ENCODE results near the gene BACE1-AS. TPM values are rescaled to one million over a fixed set of nuclear protein-coding genes. Genes with fewer than 3 reads are reported as not detected.

Gene BACE1-AS
- total RNA-seq, 1 donor from 2014 or later = 6.8 TPM

DNA sequence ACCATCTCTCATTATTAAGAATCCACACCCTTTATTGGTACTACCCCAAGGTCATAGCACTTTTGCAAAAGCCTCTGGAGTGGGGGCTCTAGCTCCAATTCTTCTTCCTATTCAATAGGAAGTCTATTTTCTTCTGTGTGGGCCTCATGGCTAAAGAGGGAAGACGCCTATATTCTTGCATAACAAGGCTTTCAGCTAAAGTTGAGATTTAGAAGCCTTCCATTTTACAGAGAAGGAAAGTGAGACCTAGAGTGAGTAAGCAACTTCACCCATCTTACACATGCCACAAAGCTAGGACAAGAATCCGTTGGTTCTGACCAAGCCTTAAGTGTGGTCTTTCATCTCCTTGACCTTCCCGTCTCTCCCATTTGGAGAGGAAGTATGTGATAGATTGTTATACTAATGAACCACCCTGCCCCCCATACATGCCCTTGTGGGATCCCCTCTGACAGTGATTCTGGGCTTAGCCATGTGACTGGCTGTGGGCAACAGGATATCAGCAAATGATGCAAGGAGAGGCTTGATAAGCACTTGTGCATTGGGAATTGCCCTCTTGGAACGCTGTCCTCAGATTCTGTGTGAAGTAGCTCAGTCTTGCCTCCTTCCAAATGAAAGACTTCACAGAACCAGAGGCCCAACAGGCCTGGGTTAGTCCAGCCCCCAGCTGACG, 12.6 kb downstream of the BACE1-AS start:
- no peak for DNase-seq (ENCODE audit: low read depth)
- Histone ChIP-seq H3K79me2 (ENCODE audit: insufficient read depth, low read length) (no peaks in the 10 kb centered on the region), H2AFZ (ENCODE audit: low read depth, low read length) (no peak overlapping the region), H3K4me3 (ENCODE audit: insufficient read depth, low read depth, low read length) (no peak overlapping the region), H3K4me2 (ENCODE audit: low read length) (no peak overlapping the region), H3K4me1 (ENCODE audit: insufficient read depth, low read length) (peaks cover 15% of the 10 kb centered on the region), H3K27ac (ENCODE audit: low read depth, low read length) (no peak overlapping the region), H3K9ac (ENCODE audit: low read length) (no peak overlapping the region), H3K27me3 (ENCODE audit: insufficient read depth, low read length) (no peaks in the 10 kb centered on the region), H3K36me3 (ENCODE audit: insufficient read depth, low read length) (no peaks in the 10 kb centered on the region), H3K9me3 (ENCODE audit: insufficient read depth, low read depth, low read length) (no peaks in the 10 kb centered on the region), H4K20me1 (ENCODE audit: insufficient read depth, low read length) (peaks cover 39% of the 10 kb centered on the region)
- Mint-ChIP-seq H3K4me3 (ENCODE audit: unreplicated experiment) (no peak overlapping the region), H3K27ac (ENCODE audit: unreplicated experiment) (no peak overlapping the region), H3K27me3 (ENCODE audit: low read depth, unreplicated experiment) (no peaks in the 10 kb centered on the region), H3K9me3 (ENCODE audit: unreplicated experiment) (no peaks in the 10 kb centered on the region), H3K4me1 (ENCODE audit: low read depth, unreplicated experiment) (peaks cover 18% of the 10 kb centered on the region), H3K36me3 (ENCODE audit: low read depth, unreplicated experiment) (peaks cover 10% of the 10 kb centered on the region)
- TF ChIP-seq, protein P1, sequence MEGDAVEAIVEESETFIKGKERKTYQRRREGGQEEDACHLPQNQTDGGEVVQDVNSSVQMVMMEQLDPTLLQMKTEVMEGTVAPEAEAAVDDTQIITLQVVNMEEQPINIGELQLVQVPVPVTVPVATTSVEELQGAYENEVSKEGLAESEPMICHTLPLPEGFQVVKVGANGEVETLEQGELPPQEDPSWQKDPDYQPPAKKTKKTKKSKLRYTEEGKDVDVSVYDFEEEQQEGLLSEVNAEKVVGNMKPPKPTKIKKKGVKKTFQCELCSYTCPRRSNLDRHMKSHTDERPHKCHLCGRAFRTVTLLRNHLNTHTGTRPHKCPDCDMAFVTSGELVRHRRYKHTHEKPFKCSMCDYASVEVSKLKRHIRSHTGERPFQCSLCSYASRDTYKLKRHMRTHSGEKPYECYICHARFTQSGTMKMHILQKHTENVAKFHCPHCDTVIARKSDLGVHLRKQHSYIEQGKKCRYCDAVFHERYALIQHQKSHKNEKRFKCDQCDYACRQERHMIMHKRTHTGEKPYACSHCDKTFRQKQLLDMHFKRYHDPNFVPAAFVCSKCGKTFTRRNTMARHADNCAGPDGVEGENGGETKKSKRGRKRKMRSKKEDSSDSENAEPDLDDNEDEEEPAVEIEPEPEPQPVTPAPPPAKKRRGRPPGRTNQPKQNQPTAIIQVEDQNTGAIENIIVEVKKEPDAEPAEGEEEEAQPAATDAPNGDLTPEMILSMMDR (IDR thresholded peaks at IDR 0.05; ENCODE audit: insufficient read depth, low read depth, low read length) = no peak
- TF ChIP-seq EZH2 (IDR thresholded peaks at IDR 0.05; ENCODE audit: insufficient read depth, low read length) = no peak
- no peak for FAIRE-seq

DNA sequence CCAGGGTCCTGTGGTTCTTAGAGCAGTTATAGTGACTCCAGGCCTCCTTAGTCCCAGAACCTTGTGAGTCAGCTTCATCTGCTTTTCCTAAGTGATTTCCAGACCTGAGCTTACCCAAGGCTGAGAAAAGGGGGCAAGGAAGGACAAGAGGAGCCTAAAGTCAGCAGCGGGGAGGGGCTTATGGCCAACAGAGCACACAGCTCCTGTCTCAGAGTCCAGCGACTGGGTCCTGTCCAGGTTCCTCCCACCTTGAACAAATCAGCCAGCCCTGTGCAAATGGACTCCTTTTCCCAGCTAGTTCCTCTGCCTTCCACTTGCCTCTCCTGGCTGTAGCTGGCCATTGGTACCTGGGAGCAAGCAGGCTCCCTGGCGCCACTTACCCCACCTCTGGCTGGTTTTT, 14.0 kb downstream of the BACE1-AS start:
- no peaks in the 10 kb centered on the region for H3K27me3 ChIP-seq (ENCODE audit: insufficient read depth, low read length)
- H3K4me1 Mint-ChIP-seq (ENCODE audit: low read depth, unreplicated experiment) = peaks cover 7% of the 10 kb centered on the region
- no peak overlapping the region for H3K4me3 Mint-ChIP-seq (ENCODE audit: unreplicated experiment)
- peaks cover 27% of the 10 kb centered on the region for H4K20me1 ChIP-seq (ENCODE audit: insufficient read depth, low read length)
- H3K36me3 Mint-ChIP-seq (ENCODE audit: low read depth, unreplicated experiment) = peaks cover 4% of the 10 kb centered on the region
- H3K27ac Mint-ChIP-seq (ENCODE audit: unreplicated experiment) = no peak overlapping the region
- no peak overlapping the region for H3K9ac ChIP-seq (ENCODE audit: low read length)
- H3K9me3 ChIP-seq (ENCODE audit: insufficient read depth, low read depth, low read length) = no peaks in the 10 kb centered on the region
- TF ChIP-seq, protein P1 (IDR thresholded peaks at IDR 0.05; ENCODE audit: insufficient read depth, low read depth, low read length) = no peak
- no peak for TF ChIP-seq EZH2 (IDR thresholded peaks at IDR 0.05; ENCODE audit: insufficient read depth, low read length)
- no peaks in the 10 kb centered on the region for H3K9me3 Mint-ChIP-seq (ENCODE audit: unreplicated experiment)
- DNase-seq (ENCODE audit: low read depth) (no peak), FAIRE-seq (no peak)
- no peak overlapping the region for H3K4me2 ChIP-seq (ENCODE audit: low read length)
- H3K27ac ChIP-seq (ENCODE audit: low read depth, low read length) = no peak overlapping the region
- H3K79me2 ChIP-seq (ENCODE audit: insufficient read depth, low read length) = no peaks in the 10 kb centered on the region
- no peak overlapping the region for H3K4me3 ChIP-seq (ENCODE audit: insufficient read depth, low read depth, low read length)
- H3K4me1 ChIP-seq (ENCODE audit: insufficient read depth, low read length) = peaks cover 9% of the 10 kb centered on the region
- H3K27me3 Mint-ChIP-seq (ENCODE audit: low read depth, unreplicated experiment) = no peaks in the 10 kb centered on the region
- no peak overlapping the region for H2AFZ ChIP-seq (ENCODE audit: low read depth, low read length)
- H3K36me3 ChIP-seq (ENCODE audit: insufficient read depth, low read length) = no peaks in the 10 kb centered on the region

DNA sequence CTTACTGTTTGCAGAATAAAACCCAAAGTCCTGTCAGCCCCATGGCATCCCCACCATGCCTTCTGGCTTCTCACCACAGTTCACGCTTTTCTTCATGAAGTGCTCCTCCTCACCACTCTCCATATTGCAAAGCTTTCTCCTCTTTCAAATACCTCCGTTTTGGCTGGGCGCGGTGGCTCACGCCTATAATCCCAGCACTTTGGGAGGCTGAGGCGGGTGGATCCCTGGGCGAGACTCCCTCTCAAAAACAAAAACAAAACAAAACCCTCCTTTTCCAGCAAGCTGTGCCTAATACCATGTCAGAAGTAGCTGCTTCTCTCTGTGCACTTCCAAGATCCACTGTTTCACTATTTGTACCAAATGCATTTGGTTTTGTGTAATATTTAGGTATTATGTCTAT, 18.2 kb downstream of the BACE1-AS start:
- peaks cover 3% of the 10 kb centered on the region for H3K36me3 Mint-ChIP-seq (ENCODE audit: low read depth, unreplicated experiment)

More for the DNA sequence above, 18.2 kb downstream of the BACE1-AS start:
- Histone ChIP-seq H3K4me1 (ENCODE audit: insufficient read depth, low read length) (peaks cover 2% of the 10 kb centered on the region), H3K36me3 (ENCODE audit: insufficient read depth, low read length) (no peaks in the 10 kb centered on the region), H3K27me3 (ENCODE audit: insufficient read depth, low read length) (no peaks in the 10 kb centered on the region), H3K9ac (ENCODE audit: low read length) (no peak overlapping the region), H2AFZ (ENCODE audit: low read depth, low read length) (no peak overlapping the region), H3K27ac (ENCODE audit: low read depth, low read length) (no peak overlapping the region), H4K20me1 (ENCODE audit: insufficient read depth, low read length) (peaks cover 29% of the 10 kb centered on the region), H3K4me3 (ENCODE audit: insufficient read depth, low read depth, low read length) (no peak overlapping the region), H3K4me2 (ENCODE audit: low read length) (no peak overlapping the region), H3K9me3 (ENCODE audit: insufficient read depth, low read depth, low read length) (no peaks in the 10 kb centered on the region), H3K79me2 (ENCODE audit: insufficient read depth, low read length) (peaks cover 18% of the 10 kb centered on the region)
- TF ChIP-seq, protein P1 (IDR thresholded peaks at IDR 0.05; ENCODE audit: insufficient read depth, low read depth, low read length) = no peak
- no peak for TF ChIP-seq EZH2 (IDR thresholded peaks at IDR 0.05; ENCODE audit: insufficient read depth, low read length)
- peaks cover under 1% of the 10 kb centered on the region for H3K4me1 Mint-ChIP-seq (ENCODE audit: low read depth, unreplicated experiment)
- FAIRE-seq (no peak), DNase-seq (ENCODE audit: low read depth) (no peak)
- no peak overlapping the region for H3K4me3 Mint-ChIP-seq (ENCODE audit: unreplicated experiment)
- H3K27me3 Mint-ChIP-seq (ENCODE audit: low read depth, unreplicated experiment) = no peaks in the 10 kb centered on the region
- H3K27ac Mint-ChIP-seq (ENCODE audit: unreplicated experiment) = no peak overlapping the region
- no peaks in the 10 kb centered on the region for H3K9me3 Mint-ChIP-seq (ENCODE audit: unreplicated experiment)

Measured in astrocyte (in vitro differentiated cells and primary cell).